GM12878 (cell line): ENCODE data around the gene SLC25A52. TPM values are rescaled to one million over a fixed set of nuclear protein-coding genes. Genes with fewer than 3 reads are reported as not detected.

Source experiments
- ATAC-seq: fragments of 200-7000 bp; cut with Tn5 transposase; 3 replicates; pipeline ENCODE4 v1.9.1; 2020; ENCODE audit warnings: mild to moderate bottlenecking, moderate library complexity
- BruUV-seq: library from RNA; stranded (reverse); fragments of 400-500 nt; replicated peaks from 2 replicates; lab custom pipeline; 2021; lab: Mats Ljungman, UMichigan
- CTCF ChIA-PET: fragments of 300-600 bp; sonication (Branson Sonifier 250); formaldehyde crosslinking; extraction: SDS; loops from one replicate; lab custom pipeline; 2021; ENCODE audit warnings: inconsistent platforms; lab: Yijun Ruan, JAX
- POLR2A ChIA-PET: fragments of 350-600 bp; formaldehyde crosslinking; extraction: SDS; loops from one replicate; lab custom pipeline; 2021; ENCODE audit warnings: inconsistent platforms; lab: Charles Lee
- RAD21 ChIA-PET: fragments of 300-600 bp; sonication (Branson Sonifier 250); formaldehyde crosslinking; loops from one replicate; lab custom pipeline; 2023; ENCODE audit warnings: antibody characterized with exemption; ENCODE audit not compliant: unreplicated experiment; lab: Charles Lee
- SMC1A ChIA-PET: fragments of 300-600 bp; sonication (Branson Sonifier 250); formaldehyde crosslinking; loops from one replicate; lab custom pipeline; 2023; ENCODE audit not compliant: unreplicated experiment, uncharacterized antibody; lab: Charles Lee
- DNase-seq: peaks from one replicate; pipeline ENCODE4 v3.0.0-alpha.2; 2011; ENCODE audit warnings: low read depth, low spot score
- FAIRE-seq: peaks from 3 replicates; lab custom pipeline; 2011; peaks lifted over from hg19 to GRCh38; lab: Jason Lieb, UNC
- H2AFZ ChIP-seq: 2 replicates; pipeline ENCODE4 v1.6.0; 2011; ENCODE audit warnings: low read depth, low read length, control low read depth; ENCODE audit not compliant: control insufficient read depth
- H3K27ac ChIP-seq: 2 replicates; pipeline ENCODE4 v1.5.1; 2011; ENCODE audit warnings: control low read depth; ENCODE audit not compliant: control insufficient read depth, insufficient read depth
- H3K27me3 ChIP-seq, 2 experiments: replicated peaks in 1 of 2; 2 replicates each; pipeline versions ENCODE4 v1.6.0 to v1.6.1; 2011; ENCODE audit warnings: low read length in 1 of 2; ENCODE audit not compliant: control insufficient read depth in 2 of 2, insufficient read depth in 2 of 2
- H3K36me3 ChIP-seq, 2 experiments: 2 replicates each; pipeline ENCODE4 v1.5.1; 2011; ENCODE audit warnings: low read length in 1 of 2; ENCODE audit not compliant: control insufficient read depth in 2 of 2, insufficient read depth in 2 of 2
- H3K4me1 ChIP-seq: 2 replicates; pipeline ENCODE4 v1.6.1; 2011; ENCODE audit warnings: mild to moderate bottlenecking, low read length, moderate library complexity, mixed read lengths; ENCODE audit not compliant: control insufficient read depth, insufficient read depth
- H3K4me2 ChIP-seq: 2 replicates; pipeline ENCODE4 v1.6.0; 2011; ENCODE audit warnings: control low read depth; ENCODE audit not compliant: control insufficient read depth, insufficient read depth
- H3K4me3 ChIP-seq: fragments of 200-600 bp; sonication (generic); 2 replicates; pipeline ENCODE4 v1.5.1; 2016
- H3K79me2 ChIP-seq: 2 replicates; pipeline ENCODE4 v1.6.0; 2011; ENCODE audit warnings: low read length; ENCODE audit not compliant: control insufficient read depth, insufficient read depth
- H3K9ac ChIP-seq: 2 replicates; pipeline ENCODE4 v1.8.0; 2011; ENCODE audit warnings: low read length, control low read depth, mixed read lengths; ENCODE audit not compliant: control insufficient read depth, insufficient read depth
- H3K9me3 ChIP-seq: replicated peaks from 3 replicates; pipeline ENCODE4 v1.5.1; 2011; ENCODE audit warnings: mild to moderate bottlenecking, low read length; ENCODE audit not compliant: control insufficient read depth, insufficient read depth
- H4K20me1 ChIP-seq: 2 replicates; pipeline ENCODE4 v1.6.0; 2011; ENCODE audit not compliant: control insufficient read depth, insufficient read depth
- BACH1 ChIP-seq: fragments of 450-650 bp; IDR thresholded peaks from 2 replicates; pipeline ENCODE4 v1.6.1; 2017; ENCODE audit warnings: mild to moderate bottlenecking, borderline replicate concordance
- BCL11A ChIP-seq: IDR thresholded peaks from 2 replicates; pipeline ENCODE4 v1.6.1; 2011; ENCODE audit warnings: low read depth, low read length
- BMI1 ChIP-seq: fragments of 450-650 bp; IDR thresholded peaks from 2 replicates; pipeline ENCODE4 v1.6.1; 2016; ENCODE audit warnings: mild to moderate bottlenecking, moderate library complexity, borderline replicate concordance
- E2F8 ChIP-seq: fragments of 450-650 bp; IDR thresholded peaks from 2 replicates; pipeline ENCODE4 v1.6.1; 2018; ENCODE audit warnings: mild to moderate bottlenecking, low read depth, moderate library complexity; ENCODE audit not compliant: partially characterized antibody
- IRF3 ChIP-seq: fragments of 450-650 bp; IDR thresholded peaks from 2 replicates; pipeline ENCODE4 v1.6.1; 2014; ENCODE audit warnings: mild to moderate bottlenecking
- NFYA ChIP-seq: IDR thresholded peaks from 2 replicates; pipeline ENCODE4 v1.6.1; 2011; ENCODE audit warnings: low read depth, mild to moderate bottlenecking, low read length, improper control_type of control experiment, borderline replicate concordance
- PAX8 ChIP-seq: fragments of 450-650 bp; IDR thresholded peaks from 2 replicates; pipeline ENCODE4 v1.6.1; 2017; ENCODE audit warnings: mild to moderate bottlenecking, moderate library complexity
- PML ChIP-seq: IDR thresholded peaks from 2 replicates; pipeline ENCODE4 v1.6.1; 2012; ENCODE audit warnings: low read length, inconsistent platforms
- WRNIP1 ChIP-seq: IDR thresholded peaks from 2 replicates; pipeline ENCODE4 v1.6.1; 2011; ENCODE audit warnings: low read depth, low read length, improper control_type of control experiment, borderline replicate concordance
- ZNF217 ChIP-seq: fragments of 450-650 bp; IDR thresholded peaks from 2 replicates; pipeline ENCODE4 v1.6.1; 2017; ENCODE audit warnings: antibody characterized with exemption, mild to moderate bottlenecking
- WGBS: methylation state at CpG from one replicate; pipeline ENCODE4 v1.1.6; 2016; ENCODE audit warnings: low lambda C conversion rate; ENCODE audit not compliant: insufficient replicate concordance, insufficient coverage; ENCODE audit errors: missing lambda C conversion rate; 5-methylcytosine and 5-hydroxymethylcytosine counted together
- in situ Hi-C: fragments of 300-500 bp; cut with MboI; formaldehyde crosslinking; loops from 9 replicates; pipeline ENCODE4 v1.14.3; 2018; ENCODE audit warnings: mixed read lengths
- intact Hi-C: fragments of 100-400 bp; cut with micrococcal nuclease; formaldehyde crosslinking; loops from one replicate; pipeline ENCODE4 v1.14.2; 2022; ENCODE audit not compliant: unreplicated experiment
- polyA plus RNA-seq, 11 experiments: library from polyadenylated mRNA; depleted of rRNA in 4 of 11; unstranded in 6 of 11; stranded (reverse) in 5 of 11; fragments of >200 nt; fragmentation: Nextera tagmentation in 4 of 11; fragmentation: Illumina TruSeq in 1 of 11; extraction: Ambion mirVana in 4 of 11; extraction: Trizol in 1 of 11; gene quantifications; 1 replicate in 1 of 11; 2 replicates in 10 of 11; pipeline versions ENCODE4 v1.2.1 to v1.2.3, GENCODE V29; 2011 to 2016; ENCODE audit warnings: inconsistent platforms in 2 of 11, missing spikeins in 2 of 11, low read depth in 1 of 11
- total RNA-seq, 4 experiments: library from RNA; depleted of rRNA in 3 of 4; stranded (reverse); fragments of >200 nt in 3 of 4; fragmentation: Illumina TruSeq in 1 of 4; extraction: Trizol in 1 of 4; gene quantifications; 2 replicates each; pipeline versions ENCODE4 v1.2.1 to v1.2.3, GENCODE V29; 2013 to 2021

The SLC25A52 gene
- total and polyA plus RNA-seq, 10 of the 15 experiments (the other 5 are each of a cell fraction or from before 2014, with no cell fraction given): not detected

GRCh38 chr18:31774962-31775361 lies 14.3 kb upstream of the SLC25A52 start:
- no peaks in the 10 kb centered on the region for H3K27me3 ChIP-seq
- no peak overlapping the region for H3K27ac ChIP-seq
- no peak overlapping the region for H3K4me3 ChIP-seq
- peaks cover 8% of the 10 kb centered on the region for H3K9me3 ChIP-seq
- FAIRE-seq (no peak), DNase-seq (no peak), ATAC-seq (no peak)
- TF ChIP-seq BACH1: no peak
- no peak for TF ChIP-seq PML
- no peak for TF ChIP-seq BCL11A
- no peak for TF ChIP-seq BMI1
- no peak for TF ChIP-seq NFYA
- no peak for TF ChIP-seq IRF3
- TF ChIP-seq E2F8: no peak
- TF ChIP-seq ZNF217: no peak
- no peak for TF ChIP-seq PAX8
- no peak for TF ChIP-seq WRNIP1
- H3K79me2 ChIP-seq: no peaks in the 10 kb centered on the region
- H2AFZ ChIP-seq: no peak overlapping the region; the same call in 1 of the 2 replicates
- ChIA-PET RAD21 (no interaction called here), CTCF (interaction anchor here (1.0 to 1.2 kb wide), 2 partner anchors 27 to 38 kb away, joined by 3 read pairs; no protein-coding TSS in a partner anchor), POLR2A (no interaction called here), SMC1A (interaction anchor here (0.6 to 1.9 kb wide), 5 partner anchors 8 to 29 kb away, joined by 3 to 4 read pairs (median 4); no protein-coding TSS in a partner anchor)
- BruUV-seq: no TSS peak
- no peaks in the 10 kb centered on the region for H3K36me3 ChIP-seq
- in situ Hi-C loops: no loop called here
- 68% methylated on average over 5 of the region's 5 CpGs for WGBS
- no peak overlapping the region for H3K9ac ChIP-seq
- H4K20me1 ChIP-seq: no peaks in the 10 kb centered on the region
- no peak overlapping the region for H3K4me2 ChIP-seq
- peaks cover 11% of the 10 kb centered on the region for H3K4me1 ChIP-seq
- intact Hi-C loops: no loop called here
